Measurements from ENCODE around the gene ALDH1A2.

- no peak for TF ChIP-seq CTCF (IDR thresholded peaks at IDR 0.05)
- no peak for TF ChIP-seq POLR2A (IDR thresholded peaks at IDR 0.05)
These were observed 108.4 kb downstream of the ALDH1A2 start for GRCh38 chr15:57957113-57957512.
